Colon (tissue), 2 donors: ENCODE results near the gene ADGRG1.

Source experiments
- FAIRE-seq: peaks from 2 replicates; lab custom pipeline; 2012; peaks lifted over from hg19 to GRCh38; lab: Jason Lieb, UNC
- donor health status: control.
- donor health status: control.

Gene ADGRG1

DNA sequence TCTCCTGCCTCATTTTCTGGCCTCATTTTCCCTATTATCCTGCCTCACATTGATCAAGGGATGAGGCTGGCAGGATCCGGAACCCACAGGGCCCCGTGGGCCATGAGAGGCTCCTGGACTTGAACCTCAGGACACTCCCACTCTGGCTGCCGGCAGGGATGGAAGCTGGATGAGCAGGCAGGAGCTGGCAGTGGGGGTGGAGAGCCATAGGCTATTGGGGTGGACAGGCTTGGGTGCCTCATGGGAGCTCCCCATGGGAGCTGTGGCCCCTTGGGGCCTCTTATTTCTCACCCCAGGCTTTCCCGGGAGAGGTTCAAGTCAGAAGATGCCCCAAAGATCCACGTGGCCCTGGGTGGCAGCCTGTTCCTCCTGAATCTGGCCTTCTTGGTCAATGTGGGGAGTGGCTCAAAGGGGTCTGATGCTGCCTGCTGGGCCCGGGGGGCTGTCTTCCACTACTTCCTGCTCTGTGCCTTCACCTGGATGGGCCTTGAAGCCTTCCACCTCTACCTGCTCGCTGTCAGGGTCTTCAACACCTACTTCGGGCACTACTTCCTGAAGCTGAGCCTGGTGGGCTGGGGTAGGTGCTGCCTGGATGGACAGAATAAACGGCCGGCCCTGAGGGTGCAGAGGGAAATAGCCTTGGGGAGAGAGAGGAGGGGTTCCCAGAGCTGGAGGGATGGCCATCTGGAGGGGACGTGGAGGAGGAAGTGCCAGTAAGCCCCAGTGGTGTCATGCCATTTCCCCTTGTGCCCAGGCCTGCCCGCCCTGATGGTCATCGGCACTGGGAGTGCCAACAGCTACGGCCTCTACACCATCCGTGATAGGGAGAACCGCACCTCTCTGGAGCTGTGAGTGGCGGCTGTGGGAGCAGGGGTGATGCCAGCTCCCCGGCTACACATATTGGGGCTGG is 55.5 kb downstream of the ADGRG1 start:
- no peak for FAIRE-seq

- FAIRE-seq = no peak
Observed at GRCh38 chr16:57684626-57685358, 56.4 kb downstream of the ADGRG1 start.

DNA sequence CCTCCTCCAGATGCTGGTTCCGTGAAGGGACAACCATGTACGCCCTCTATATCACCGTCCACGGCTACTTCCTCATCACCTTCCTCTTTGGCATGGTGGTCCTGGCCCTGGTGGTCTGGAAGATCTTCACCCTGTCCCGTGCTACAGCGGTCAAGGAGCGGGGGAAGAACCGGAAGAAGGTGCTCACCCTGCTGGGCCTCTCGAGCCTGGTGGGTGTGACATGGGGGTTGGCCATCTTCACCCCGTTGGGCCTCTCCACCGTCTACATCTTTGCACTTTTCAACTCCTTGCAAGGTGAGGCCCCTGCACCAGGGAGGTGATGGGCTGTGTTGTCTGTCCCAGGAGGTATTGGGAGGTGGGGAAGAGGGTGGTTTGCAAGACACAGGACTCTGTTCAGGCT is 57.2 kb downstream of the ADGRG1 start:
- no peak for FAIRE-seq

DNA sequence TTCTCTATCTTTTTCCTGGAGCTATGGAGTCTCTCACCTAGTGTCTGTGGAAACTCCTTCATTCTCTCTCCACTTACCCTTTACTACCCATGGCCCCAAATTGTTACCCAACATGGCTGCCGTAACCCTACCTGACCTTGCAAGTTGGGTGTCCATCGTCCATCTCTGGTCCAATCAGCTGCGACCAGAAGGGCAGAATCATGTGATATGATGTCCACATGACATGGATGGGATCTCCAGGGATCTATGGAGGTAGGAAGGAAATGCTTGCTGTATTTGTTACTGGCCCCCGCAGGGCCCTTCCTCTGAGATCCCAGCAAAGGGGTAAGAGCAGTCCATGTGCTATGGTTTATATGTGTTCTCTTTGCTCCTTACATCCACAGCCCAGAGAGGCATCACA is 58.1 kb downstream of the ADGRG1 start:
- no peak for FAIRE-seq

GRCh38 chr16:57687363-57687929 is 59.0 kb downstream of the ADGRG1 start:
- no peak for FAIRE-seq

DNA sequence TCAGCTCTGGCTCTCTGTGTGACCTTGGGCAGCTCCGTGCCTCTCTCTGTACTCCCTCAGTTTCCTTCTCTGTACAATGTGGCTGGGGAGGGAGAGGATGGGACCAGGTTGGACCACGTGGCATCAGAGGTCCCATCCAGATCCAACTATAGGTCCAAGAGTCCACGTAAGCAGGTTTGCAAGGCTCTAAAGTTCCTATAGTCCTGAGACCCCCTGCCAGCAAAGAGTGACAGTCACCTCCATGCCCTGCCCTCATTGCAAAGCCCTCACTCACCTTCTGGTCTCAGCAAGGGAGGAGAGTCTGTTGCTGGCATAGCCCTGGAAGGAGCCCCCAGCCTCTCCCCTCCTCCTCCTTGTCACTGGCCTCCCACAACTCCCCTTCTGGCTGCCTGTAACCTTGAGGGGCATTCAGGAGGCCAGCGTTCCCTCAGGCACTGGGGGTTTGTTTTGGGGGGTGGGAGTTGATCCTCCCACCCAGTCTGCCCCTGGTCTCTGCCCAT is 60.1 kb downstream of the ADGRG1 start:
- no peak for FAIRE-seq

DNA sequence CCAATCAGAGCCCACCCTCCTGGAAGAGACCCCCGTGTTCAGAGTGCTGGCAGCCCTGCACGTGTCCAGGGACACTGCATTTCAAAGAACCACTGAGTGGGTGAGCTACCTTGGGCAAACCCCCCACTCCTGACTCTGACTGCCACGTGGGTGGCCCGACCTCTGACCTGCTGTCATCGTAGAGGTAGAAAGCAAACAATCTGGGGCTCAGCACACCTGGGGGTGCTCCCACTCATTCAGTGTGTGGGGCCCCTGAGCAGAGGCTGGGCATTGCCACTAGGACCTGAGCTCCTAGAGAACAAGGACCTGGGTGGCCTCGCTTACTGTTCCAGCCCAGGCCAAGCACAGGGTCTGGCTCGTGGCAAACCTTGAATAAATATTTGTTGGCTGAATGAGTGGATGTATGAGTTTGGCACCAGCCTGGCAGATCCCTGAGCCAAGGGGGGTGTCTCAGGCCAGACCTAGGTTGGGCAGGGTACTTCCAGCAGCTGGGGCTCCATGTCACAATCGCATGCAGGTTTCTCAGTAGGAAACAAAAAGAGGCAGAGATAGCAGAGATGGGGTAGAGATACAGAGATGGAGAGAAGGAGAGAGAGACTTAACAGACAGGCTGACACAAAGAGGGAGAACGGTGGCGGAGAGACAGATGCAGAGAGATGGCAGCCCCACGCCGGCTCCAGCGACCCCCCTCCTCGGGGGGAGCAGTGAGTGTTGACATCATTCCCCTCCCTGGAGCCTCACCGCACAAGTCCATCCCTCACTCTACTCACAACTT is 60.7 kb downstream of the ADGRG1 start:
- no peak for FAIRE-seq

GRCh38 chr16:57689762-57690558 is 61.5 kb downstream of the ADGRG1 start:
- FAIRE-seq = no peak

- FAIRE-seq = no peak
Observed at GRCh38 chr16:57690782-57691471, 62.5 kb downstream of the ADGRG1 start.

DNA sequence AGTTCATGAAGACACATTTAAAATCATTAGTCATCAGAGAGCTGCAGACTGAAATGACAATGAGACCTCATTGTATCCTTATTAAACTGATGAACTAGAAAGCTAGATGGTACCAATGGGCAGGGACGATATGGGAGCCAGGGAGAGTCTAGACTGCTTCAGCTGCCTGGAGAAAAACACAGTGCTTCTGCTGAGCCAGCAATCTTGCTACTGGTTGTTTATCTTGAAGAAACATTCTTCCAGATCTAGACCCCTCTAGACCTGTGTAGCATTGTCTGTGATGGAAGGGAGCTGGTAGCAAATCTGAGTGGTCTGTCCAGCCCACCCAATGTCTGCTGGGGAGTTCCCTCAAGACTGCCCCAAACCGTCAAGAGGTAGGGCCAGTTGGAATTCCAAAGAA is 64.2 kb downstream of the ADGRG1 start:
- FAIRE-seq = no peak

GRCh38 chr16:57693550-57693949 is 65.1 kb downstream of the ADGRG1 start:
- no peak for FAIRE-seq

DNA sequence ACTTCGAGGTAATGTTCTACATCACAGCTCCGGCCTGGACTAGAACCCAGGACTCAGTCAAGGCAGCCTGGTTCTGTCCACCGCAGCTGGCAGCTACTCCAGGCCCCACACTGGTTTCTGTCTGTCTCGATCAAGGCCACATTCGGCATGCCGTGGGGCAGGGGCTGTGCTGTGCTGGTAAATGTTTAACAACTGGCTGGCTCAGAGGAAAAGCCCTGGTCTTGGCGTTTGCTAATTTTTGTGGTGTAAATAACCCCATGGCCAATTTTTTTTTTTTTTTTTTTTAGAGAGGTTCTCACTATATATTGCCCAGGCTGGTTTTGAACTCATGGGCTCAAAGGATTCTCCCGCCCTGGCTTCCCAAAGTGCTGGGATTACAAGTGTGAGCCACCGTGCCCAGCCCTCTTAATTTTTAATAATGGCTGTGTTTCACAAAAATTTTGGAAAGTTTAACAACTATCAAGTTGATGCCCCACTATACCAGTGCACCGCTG is 65.8 kb downstream of the ADGRG1 start:
- no peak for FAIRE-seq

DNA sequence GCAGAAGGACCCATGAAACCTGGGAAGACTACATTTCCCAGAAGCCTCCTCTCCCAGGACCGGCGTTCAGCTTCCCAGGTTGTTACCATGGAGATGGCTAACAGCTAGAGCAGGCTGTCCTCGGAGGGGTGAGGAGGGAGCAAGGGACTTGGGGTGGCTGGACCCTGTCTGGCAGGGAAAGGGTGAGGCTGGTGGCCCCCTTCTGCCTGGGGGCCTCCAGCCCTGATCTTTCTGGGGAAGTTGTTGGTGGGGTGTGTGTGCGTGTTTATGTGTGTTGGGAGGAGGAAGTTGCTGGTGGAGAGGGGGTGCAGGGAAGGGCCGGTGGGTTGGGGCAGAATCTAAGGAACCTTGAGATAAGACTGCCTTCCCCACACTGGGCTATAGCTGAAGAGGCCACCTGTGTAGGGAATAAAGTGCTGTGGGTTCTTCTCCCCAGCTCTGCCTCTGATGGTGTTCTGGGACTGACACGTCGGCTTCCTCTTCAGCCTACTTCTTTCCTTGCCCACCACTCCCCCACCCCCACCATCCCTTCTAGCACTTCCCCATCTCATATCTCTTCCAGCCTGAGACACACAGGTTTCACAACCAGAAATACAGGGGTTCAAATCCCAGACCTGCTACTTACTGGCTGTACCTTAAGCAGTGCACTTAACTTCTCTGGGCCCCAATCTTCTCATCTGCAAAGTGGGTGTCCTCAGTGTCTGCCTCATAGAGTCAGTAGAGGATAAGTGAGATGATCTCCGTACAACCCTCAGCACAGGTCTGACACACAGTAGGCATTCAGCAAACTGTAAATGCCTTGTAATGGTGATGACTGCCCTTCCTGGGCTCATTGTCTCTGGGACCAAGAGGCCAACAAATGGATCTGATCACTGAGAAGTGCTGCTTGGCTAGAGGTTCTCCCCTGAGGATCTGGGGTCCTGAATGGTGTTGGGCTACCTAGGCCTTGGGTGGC is 66.6 kb downstream of the ADGRG1 start, which contains the start of gene DRC7:
TSS of gene DRC7 (plus strand) at position 82 of the 955 bp plus-strand sequence. CDS start 3,144 bp downstream, outside the sequence.
- no peak for FAIRE-seq

DNA sequence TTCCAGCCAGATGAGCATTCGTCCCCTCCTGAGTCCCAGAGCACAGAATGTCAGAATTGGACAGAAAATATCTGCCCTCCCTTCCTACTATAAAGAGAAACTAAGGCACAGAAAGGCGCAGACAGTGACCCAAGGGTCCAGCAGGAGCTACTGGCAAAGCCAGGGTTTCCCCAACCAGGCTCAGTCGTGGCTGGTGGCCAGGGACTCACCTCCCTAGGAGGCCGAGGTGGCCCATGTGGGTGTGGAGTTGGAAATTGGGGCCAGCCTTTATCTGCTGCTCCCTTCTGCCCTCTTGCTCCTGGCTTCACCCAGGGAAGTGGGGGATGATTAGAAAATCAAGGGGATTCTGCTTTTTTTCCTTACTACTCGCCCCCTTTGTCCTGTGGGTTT is 67.2 kb downstream of the ADGRG1 start:
- no peak for FAIRE-seq

GRCh38 chr16:57696240-57696639 is 67.8 kb downstream of the ADGRG1 start:
- FAIRE-seq = no peak

DNA sequence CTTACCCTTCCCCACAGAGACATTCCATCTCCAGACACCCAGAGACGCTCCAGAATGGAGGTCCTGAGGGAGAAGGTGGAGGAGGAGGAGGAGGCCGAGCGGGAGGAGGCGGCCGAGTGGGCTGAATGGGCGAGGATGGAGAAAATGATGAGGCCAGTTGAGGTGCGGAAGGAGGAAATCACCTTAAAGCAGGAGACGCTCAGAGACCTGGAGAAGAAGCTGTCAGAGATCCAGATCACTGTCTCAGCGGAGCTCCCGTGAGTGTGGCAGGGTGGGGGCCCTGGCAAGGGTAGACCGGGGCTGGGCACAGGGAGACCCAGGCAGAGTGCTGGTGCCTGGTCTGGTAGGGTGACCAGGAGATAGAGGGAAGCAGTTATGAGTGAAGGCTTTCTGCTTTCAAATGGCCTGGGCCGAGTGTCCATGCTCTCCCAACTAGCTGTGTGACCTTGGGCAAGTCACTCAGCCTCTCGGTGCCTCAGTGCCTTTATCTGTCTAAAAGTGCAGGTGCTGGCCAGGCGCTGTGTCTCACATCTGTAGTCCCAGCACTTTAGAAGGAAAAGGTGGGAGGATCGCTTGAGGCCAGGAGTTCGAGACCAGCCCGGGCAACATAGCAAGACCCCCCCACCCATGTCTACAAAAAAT is 69.6 kb downstream of the ADGRG1 start:
- FAIRE-seq = no peak

DNA sequence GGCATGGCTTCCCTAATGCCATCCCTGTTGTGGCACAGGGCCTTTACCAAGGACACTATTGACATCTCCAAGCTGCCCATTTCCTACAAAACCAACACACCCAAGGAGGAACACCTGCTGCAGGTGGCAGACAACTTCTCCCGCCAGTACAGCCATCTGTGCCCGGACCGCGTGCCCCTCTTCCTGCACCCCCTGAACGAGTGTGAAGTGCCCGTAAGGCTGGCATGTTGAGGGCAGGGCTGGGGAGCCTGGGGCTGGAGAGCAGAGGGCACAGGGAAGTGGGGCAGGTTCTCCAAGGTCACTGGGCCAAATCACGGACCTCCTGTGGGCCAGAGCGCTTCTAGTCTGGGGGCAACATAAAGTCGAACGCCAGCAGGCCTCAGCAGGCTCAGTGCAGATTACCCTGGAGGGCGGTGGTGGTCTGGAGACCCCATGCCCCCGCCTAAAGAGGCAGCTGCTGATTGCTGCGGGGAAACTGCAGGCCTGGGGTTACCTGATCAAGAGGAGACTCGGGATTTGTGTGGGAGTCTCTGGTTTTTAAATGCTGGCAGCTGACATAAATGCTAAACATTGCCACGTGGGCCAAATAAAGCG is 70.5 kb downstream of the ADGRG1 start:
- no peak for FAIRE-seq

GRCh38 chr16:57699481-57699880 is 71.1 kb downstream of the ADGRG1 start:
- no peak for FAIRE-seq
